Colonic mucosa (tissue), 4 donors: ENCODE data around the gene ZNF154. TPM values are rescaled to one million over a fixed set of nuclear protein-coding genes. Genes with fewer than 3 reads are reported as not detected.

ENCODE experiments used
- DNase-seq: peaks from one replicate; pipeline ENCODE4 v3.0.0-alpha.2; 2020
- H3K27ac ChIP-seq: fragments of 200-600 bp; one replicate; pipeline ENCODE4 v1.8.0; 2021
- H3K27me3 ChIP-seq: fragments of 200-600 bp; one replicate; pipeline ENCODE4 v1.8.0; 2021
- H3K36me3 ChIP-seq: fragments of 200-600 bp; one replicate; pipeline ENCODE4 v1.8.0; 2021
- H3K4me1 ChIP-seq: fragments of 200-600 bp; one replicate; pipeline ENCODE4 v1.8.0; 2021; ENCODE audit warnings: mild to moderate bottlenecking
- H3K4me3 ChIP-seq: fragments of 200-600 bp; one replicate; pipeline ENCODE4 v1.8.0; 2021
- H3K9ac ChIP-seq, 2 donors: one replicate each; pipeline ENCODE4 v1.7.0; 2013; ENCODE audit warnings: control low read depth in 2 of 2, low read depth in 2 of 2, low read length in 2 of 2
- H3K9me3 ChIP-seq: fragments of 200-600 bp; one replicate; pipeline ENCODE4 v1.8.0; 2021
- intact Hi-C: fragments of 100-400 bp; cut with DNase I; formaldehyde crosslinking; loops from one replicate; pipeline ENCODE4 v1.14.1; 2022
- total RNA-seq, 2 donors: library from RNA; stranded (reverse); fragmentation: NEBNext Ultra II Directional in 1 of 2; extraction: Animal tissue kit (Norgen Biotek cat#: 25700) in 1 of 2; gene quantifications; one replicate each; pipeline ENCODE4 v1.2.1, GENCODE V29; 2021
- TF ChIP-seq, protein P1 (sequence below): fragments of 200-600 bp; IDR thresholded peaks from one replicate; pipeline ENCODE4 v1.8.0; 2022; ENCODE audit warnings: antibody characterized with exemption, mild to moderate bottlenecking
- donor health status: healthy.
- donor health status: DM: no; HTN: no; CAD: no.
- donor health status: DM: no; HTN: no; CAD: no.

Gene ZNF154
- 1 to 10 TPM in 1 of 2 donors, under 1 TPM in 1; 0.67 to 2.0 TPM for total RNA-seq

DNA sequence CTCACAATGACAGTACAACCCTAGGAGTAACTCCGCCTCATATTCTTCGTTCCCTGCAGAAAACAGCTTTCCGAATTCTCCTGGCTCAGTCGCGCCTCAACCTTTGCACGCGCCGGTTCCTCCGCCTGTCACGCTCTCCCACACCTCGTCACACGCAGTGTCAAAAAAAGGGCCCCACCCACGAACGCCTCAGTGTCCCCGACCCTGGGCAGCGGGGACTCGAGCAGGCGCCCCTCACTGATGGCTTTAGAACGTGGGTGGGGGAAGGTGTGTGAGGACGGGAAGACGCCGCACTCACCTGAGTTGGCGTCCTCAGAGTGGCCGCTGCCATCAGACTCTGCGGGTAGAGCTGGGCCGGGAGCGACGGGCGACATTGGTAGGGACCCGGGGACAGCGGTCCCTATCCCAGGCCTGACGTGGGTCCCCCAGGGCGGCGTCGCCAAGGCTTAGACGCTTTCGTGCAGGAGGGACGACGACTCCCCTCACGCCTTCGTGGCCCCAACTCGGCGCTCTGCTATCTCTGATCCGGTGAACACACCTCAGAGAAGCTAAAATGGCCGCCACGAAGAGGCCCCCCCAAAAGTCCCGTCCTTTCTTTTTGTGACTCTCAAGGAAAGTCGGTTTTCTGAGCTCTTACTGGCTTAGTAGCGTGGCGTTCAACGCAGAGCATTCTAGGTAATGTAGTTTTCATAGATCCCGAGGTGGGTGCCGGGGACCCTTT is at the start of gene ZNF154:
Gene ZNF154 (minus strand): TSS at position 564 of the 721 bp plus-strand sequence. CDS start 233 bp downstream, at position 331.
- H3K9ac ChIP-seq = peak within 1 kb of the TSS in 1 of 2 donors; percentile 63
- no peaks in the 10 kb centered on the region for H3K27me3 ChIP-seq
- DNase-seq = peak; percentile 26
- intact Hi-C loops = no loop called here
- peak within 1 kb of the TSS; percentile 32 for H3K27ac ChIP-seq
- TF ChIP-seq, protein P1, sequence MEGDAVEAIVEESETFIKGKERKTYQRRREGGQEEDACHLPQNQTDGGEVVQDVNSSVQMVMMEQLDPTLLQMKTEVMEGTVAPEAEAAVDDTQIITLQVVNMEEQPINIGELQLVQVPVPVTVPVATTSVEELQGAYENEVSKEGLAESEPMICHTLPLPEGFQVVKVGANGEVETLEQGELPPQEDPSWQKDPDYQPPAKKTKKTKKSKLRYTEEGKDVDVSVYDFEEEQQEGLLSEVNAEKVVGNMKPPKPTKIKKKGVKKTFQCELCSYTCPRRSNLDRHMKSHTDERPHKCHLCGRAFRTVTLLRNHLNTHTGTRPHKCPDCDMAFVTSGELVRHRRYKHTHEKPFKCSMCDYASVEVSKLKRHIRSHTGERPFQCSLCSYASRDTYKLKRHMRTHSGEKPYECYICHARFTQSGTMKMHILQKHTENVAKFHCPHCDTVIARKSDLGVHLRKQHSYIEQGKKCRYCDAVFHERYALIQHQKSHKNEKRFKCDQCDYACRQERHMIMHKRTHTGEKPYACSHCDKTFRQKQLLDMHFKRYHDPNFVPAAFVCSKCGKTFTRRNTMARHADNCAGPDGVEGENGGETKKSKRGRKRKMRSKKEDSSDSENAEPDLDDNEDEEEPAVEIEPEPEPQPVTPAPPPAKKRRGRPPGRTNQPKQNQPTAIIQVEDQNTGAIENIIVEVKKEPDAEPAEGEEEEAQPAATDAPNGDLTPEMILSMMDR = no peak
- no peaks in the 10 kb centered on the region for H3K4me1 ChIP-seq
- peak within 1 kb of the TSS; percentile 38 for H3K4me3 ChIP-seq
- no peaks in the 10 kb centered on the region for H3K36me3 ChIP-seq
- H3K9me3 ChIP-seq = no peaks in the 10 kb centered on the region

- intact Hi-C loops = no loop called here
- DNase-seq = no peak
- no peaks in the 10 kb centered on the region for H3K27me3 ChIP-seq
- H3K9me3 ChIP-seq = peaks cover 9% of the 10 kb centered on the region
- TF ChIP-seq, protein P1 = no peak
- H3K4me1 ChIP-seq = no peaks in the 10 kb centered on the region
- no peak overlapping the region for H3K4me3 ChIP-seq
- H3K36me3 ChIP-seq = peaks cover 9% of the 10 kb centered on the region
- H3K9ac ChIP-seq = no peak overlapping the region
- no peak overlapping the region for H3K27ac ChIP-seq
Measured at GRCh38 chr19:57757941-57758340, 48.9 kb upstream of the ZNF154 start.

DNA sequence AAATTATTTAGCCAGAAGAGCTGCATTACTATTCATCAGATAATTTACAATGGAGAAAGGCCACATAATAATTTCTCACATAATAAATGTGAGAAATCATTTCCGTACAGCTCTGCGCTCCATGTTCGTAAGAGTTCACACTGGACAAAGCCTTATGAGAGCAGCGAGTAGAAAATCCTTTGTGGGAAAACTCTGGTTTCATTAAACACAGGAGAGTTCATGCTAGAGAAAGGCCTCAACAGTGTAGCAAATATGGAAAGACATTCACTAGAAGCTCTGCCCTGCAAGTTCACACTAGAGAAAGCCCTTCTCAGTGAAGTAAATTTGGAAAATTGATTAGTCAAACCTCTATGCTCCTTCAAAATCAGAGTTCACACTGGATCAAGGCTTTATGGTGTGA is 46.0 kb upstream of the ZNF154 start:
- no peak for DNase-seq
- peaks cover 27% of the 10 kb centered on the region for H3K36me3 ChIP-seq
- H3K9ac ChIP-seq = no peak overlapping the region
- H3K27ac ChIP-seq = no peak overlapping the region
- no peak overlapping the region for H3K4me3 ChIP-seq
- no peaks in the 10 kb centered on the region for H3K4me1 ChIP-seq
- TF ChIP-seq, protein P1 = no peak
- H3K9me3 ChIP-seq = peaks cover 9% of the 10 kb centered on the region
- intact Hi-C loops = no loop called here
- H3K27me3 ChIP-seq = no peaks in the 10 kb centered on the region

GRCh38 chr19:57754091-57754673 is 45.2 kb upstream of the ZNF154 start:
- intact Hi-C loops = no loop called here
- H3K36me3 ChIP-seq = peaks cover 27% of the 10 kb centered on the region
- H3K9me3 ChIP-seq = peaks cover 9% of the 10 kb centered on the region

GRCh38 chr19:57748029-57748428 is 39.0 kb upstream of the ZNF154 start:
- Histone ChIP-seq H3K9ac (no peak overlapping the region), H3K4me3 (no peak overlapping the region), H3K27ac (no peak overlapping the region), H3K36me3 (peaks cover 19% of the 10 kb centered on the region), H3K27me3 (no peaks in the 10 kb centered on the region), H3K4me1 (peaks cover 10% of the 10 kb centered on the region), H3K9me3 (no peaks in the 10 kb centered on the region)
- DNase-seq = no peak
- TF ChIP-seq, protein P1 = no peak
- intact Hi-C loops = loop anchor here (10.0 kb wide), 1 partner anchor 407 kb away; the partner anchor contains the start of gene ZNF329

More at GRCh38 chr19:57754091-57754673, 45.2 kb upstream of the ZNF154 start:
- no peak for DNase-seq
- H3K4me1 ChIP-seq = no peaks in the 10 kb centered on the region
- no peak overlapping the region for H3K27ac ChIP-seq
- no peaks in the 10 kb centered on the region for H3K27me3 ChIP-seq
- TF ChIP-seq, protein P1 = no peak
- H3K4me3 ChIP-seq = no peak overlapping the region
- H3K9ac ChIP-seq = no peak overlapping the region
